Activated T-helper 2 cell treated with anti-CD3 and anti-CD28 coated beads, Interferon-gamma antibody, Interleukin-2, Interleukin-4, amounts not matched to agents 10 μg/mL and 5 μg/mL and 100 μg/mL, durations not matched to agents 14 hours and 24 hours and 36 hours (primary cell): ENCODE results near the gene OSBPL10. TPM values are rescaled to one million over a fixed set of nuclear protein-coding genes. Genes with fewer than 3 reads are reported as not detected.
"Not testable (repeated sequence)": the region's sequence is repeated elsewhere in the genome, so short reads cannot be mapped to it uniquely, and the experiment has no call there.

Experiments used
- DNase-seq: peaks from one replicate; pipeline ENCODE4 v3.0.0; 2021; ENCODE audit warnings: low spot score
- H3K27ac Mint-ChIP-seq: one replicate; pipeline ENCODE4 v1.8.0; 2021; ENCODE audit warnings: mixed read lengths
- H3K27me3 Mint-ChIP-seq: one replicate; pipeline ENCODE4 v1.8.0; 2021; ENCODE audit warnings: low read depth, mixed read lengths
- H3K36me3 Mint-ChIP-seq: one replicate; pipeline ENCODE4 v1.8.0; 2021; ENCODE audit warnings: low read depth, mixed read lengths
- H3K4me1 Mint-ChIP-seq: one replicate; pipeline ENCODE4 v1.8.0; 2021; ENCODE audit warnings: low read depth, mixed read lengths
- H3K4me3 Mint-ChIP-seq: one replicate; pipeline ENCODE4 v1.8.0; 2021; ENCODE audit warnings: low read depth, mild to moderate bottlenecking, moderate library complexity, mixed read lengths
- H3K9me3 Mint-ChIP-seq: one replicate; pipeline ENCODE4 v1.8.0; 2021; ENCODE audit warnings: mixed read lengths
- intact Hi-C: fragments of 100-400 bp; cut with micrococcal nuclease; formaldehyde crosslinking; loops from one replicate; pipeline ENCODE4 v1.15.1; 2023
- total RNA-seq: library from RNA; stranded (reverse); gene quantifications from 2 replicates; pipeline ENCODE4 v1.2.3, GENCODE V29; 2022

OSBPL10 gene
- total RNA-seq, 1 donor from 2014 or later, result 42.5 TPM

DNA sequence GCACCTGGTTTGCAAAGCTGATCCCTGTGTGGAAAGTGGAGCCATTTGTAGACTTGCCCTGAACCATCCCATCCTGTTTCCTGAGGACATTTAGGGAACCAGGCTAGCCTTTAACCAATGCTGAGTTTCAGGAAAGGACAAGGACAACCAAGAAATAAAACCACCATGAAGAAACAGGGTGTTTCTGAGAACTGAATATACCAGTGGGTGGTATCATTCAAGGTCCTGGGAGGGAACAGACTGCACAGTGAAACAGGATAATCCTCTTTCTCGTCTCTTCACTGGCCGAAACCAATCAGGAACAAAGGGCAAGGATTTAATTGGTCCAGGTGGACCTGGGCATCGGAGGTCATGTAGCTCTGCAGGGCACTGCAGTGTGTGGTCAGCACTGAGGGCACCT lies 22.3 kb upstream of the OSBPL10 start:
- H3K4me3 Mint-ChIP-seq, result no peak overlapping the region
- DNase-seq, result no peak
- H3K27me3 Mint-ChIP-seq, result peaks cover 15% of the 10 kb centered on the region
- intact Hi-C loops, result no loop called here
- peaks cover 20% of the 10 kb centered on the region for H3K4me1 Mint-ChIP-seq
- peaks cover 6% of the 10 kb centered on the region for H3K36me3 Mint-ChIP-seq
- H3K27ac Mint-ChIP-seq, result no peak overlapping the region
- H3K9me3 Mint-ChIP-seq, result peaks cover 6% of the 10 kb centered on the region

DNA sequence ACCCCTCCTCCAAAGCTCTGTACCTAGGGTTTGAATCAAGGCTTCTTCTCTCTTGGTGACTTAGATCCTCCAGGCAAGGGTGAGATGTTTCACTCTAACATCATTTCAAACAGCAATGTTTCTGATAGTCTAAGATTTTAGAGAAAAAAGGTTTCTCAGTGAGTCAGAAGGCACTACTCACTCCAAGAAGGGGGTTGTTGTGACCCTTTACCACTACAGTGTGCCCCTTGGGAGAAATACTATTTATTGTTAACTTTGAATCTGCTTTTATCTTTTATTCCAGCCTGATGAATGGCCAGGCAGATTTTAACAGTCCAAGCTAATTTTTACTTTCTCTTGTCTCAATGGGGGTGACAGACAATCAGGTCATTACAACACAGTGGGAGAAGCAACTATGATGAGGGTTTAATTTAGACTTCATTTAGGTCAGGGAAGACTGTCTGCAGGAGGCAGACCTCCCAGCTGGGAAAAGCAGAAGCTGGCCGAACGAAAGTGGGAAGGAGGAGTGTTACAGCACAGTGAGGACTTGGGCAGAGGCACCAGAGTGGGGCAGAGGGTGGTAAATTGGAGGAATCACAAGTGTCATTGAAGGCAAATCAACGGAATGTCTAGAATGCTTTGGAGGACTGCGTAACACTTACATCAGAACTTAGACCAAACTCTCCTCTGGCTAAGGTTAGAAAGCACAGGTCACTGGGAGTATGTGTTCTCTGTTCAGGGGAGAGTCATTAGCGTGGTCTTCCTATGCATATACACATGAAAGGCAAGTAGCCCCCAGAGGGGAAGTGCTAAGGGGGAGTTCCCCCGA lies 21.7 kb upstream of the OSBPL10 start:
- Mint-ChIP-seq H3K4me1 (peaks cover 20% of the 10 kb centered on the region), H3K36me3 (peaks cover 6% of the 10 kb centered on the region), H3K9me3 (peaks cover 6% of the 10 kb centered on the region), H3K4me3 (no peak overlapping the region), H3K27ac (no peak overlapping the region), H3K27me3 (peaks cover 15% of the 10 kb centered on the region)
- DNase-seq, result no peak
- intact Hi-C loops, result no loop called here

DNA sequence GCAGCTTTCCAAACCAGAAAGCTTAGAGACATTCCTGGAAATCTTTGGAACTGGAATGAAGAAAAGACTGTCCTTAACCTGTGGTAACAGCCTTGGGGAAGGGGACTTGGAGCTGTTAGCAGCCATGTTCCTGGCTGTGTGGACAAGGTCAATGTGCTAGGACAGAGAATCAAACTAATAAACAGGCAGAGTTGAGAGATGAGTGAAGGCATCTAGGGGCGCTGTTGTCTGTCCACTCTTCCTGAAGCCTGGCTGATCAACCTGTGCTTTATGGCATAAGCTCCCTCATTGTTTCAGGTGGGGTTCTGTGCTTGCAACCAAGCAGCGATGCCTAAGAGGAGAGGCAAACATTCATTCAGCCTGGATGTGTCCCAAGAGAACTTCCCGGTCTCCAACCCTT lies 19.8 kb upstream of the OSBPL10 start:
- H3K27ac Mint-ChIP-seq, result no peak overlapping the region
- peaks cover 13% of the 10 kb centered on the region for H3K9me3 Mint-ChIP-seq
- peaks cover 25% of the 10 kb centered on the region for H3K4me1 Mint-ChIP-seq
- no peak for DNase-seq
- no peak overlapping the region for H3K4me3 Mint-ChIP-seq
- H3K36me3 Mint-ChIP-seq, result peaks cover 8% of the 10 kb centered on the region
- intact Hi-C loops, result no loop called here
- peaks cover 12% of the 10 kb centered on the region for H3K27me3 Mint-ChIP-seq

DNA sequence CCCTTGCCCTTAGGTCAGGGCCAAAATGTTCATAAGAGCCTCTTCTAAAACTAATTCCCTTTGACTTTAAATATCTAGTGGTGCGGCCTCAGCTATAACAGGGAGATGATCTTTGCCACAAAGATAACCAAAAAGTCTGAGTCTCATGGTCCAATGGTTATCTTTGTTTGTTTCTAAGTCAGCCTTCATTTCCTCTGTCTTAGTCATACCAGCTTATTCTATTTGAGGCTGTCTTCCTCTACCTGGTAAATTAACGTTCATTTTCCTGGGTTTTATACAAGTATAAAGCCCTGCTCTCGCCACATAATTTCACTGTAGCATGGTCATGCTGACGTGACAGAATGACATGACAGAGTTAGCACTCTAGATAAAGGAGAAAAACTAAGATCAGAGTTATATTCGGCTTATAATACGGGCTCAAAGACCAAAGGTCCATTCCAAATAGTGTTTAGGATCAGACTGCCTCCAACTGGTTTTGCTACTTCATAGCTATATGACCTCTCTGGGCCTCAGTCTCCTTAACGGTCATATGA lies 18.9 kb upstream of the OSBPL10 start:
- no peak for DNase-seq
- peaks cover 10% of the 10 kb centered on the region for H3K27me3 Mint-ChIP-seq
- H3K4me3 Mint-ChIP-seq, result no peak overlapping the region
- H3K27ac Mint-ChIP-seq, result no peak overlapping the region
- intact Hi-C loops, result no loop called here
- peaks cover 28% of the 10 kb centered on the region for H3K4me1 Mint-ChIP-seq
- peaks cover 10% of the 10 kb centered on the region for H3K36me3 Mint-ChIP-seq
- peaks cover 20% of the 10 kb centered on the region for H3K9me3 Mint-ChIP-seq

DNA sequence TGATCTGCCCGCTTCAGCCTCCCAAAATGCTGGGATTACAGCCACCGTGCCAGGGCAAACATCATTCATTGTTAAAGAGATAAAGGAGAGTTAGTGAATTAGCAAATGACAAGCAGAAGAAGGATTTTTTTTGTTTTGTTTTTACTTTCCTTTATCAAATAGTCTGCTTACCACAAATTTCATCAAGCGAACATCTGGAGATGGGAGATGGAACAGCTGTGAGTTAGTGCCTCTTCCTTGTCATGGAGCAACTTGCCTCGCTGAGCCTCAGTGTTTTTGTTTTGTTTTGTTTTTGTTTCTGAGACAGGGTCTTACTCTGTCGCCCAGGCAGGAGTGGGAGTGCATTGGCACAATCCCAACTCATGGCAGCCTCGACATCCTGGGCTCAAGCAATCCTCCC lies 16.4 kb upstream of the OSBPL10 start:
- Mint-ChIP-seq H3K9me3 (peaks cover 40% of the 10 kb centered on the region), H3K27me3 (no peaks in the 10 kb centered on the region), H3K4me1 (peaks cover 34% of the 10 kb centered on the region), H3K4me3 (no peak overlapping the region), H3K27ac (no peak overlapping the region), H3K36me3 (peaks cover 24% of the 10 kb centered on the region)
- no peak for DNase-seq
- intact Hi-C loops, result no loop called here

DNA sequence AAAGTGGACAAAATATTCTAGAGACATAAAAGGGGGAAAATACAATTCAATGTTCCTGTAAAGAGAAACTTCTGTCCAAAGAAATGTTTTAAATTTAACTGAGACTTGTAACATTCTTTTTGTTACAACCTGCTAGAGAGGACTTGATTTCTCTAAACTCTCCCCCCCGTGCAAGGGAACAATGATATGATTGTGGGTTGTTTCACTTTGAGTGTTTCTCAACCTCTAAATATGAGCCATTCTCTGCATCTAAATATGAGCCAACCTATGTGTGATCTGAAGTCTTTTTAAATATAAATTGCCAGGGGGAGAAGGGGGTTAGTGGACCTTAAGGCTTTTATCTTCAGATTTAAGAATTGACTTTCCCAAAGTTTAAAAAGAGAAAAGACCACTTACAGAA lies 15.1 kb upstream of the OSBPL10 start:
- DNase-seq, result no peak
- Mint-ChIP-seq H3K9me3 (peaks cover 43% of the 10 kb centered on the region), H3K36me3 (peaks cover 24% of the 10 kb centered on the region), H3K4me3 (no peak overlapping the region), H3K27me3 (no peaks in the 10 kb centered on the region), H3K4me1 (peaks cover 34% of the 10 kb centered on the region), H3K27ac (peak overlapping the region; percentile 42)
- intact Hi-C loops, result loop anchor here (1.0 kb wide), 1 partner anchor 17 kb away; no protein-coding TSS in a partner anchor

DNA sequence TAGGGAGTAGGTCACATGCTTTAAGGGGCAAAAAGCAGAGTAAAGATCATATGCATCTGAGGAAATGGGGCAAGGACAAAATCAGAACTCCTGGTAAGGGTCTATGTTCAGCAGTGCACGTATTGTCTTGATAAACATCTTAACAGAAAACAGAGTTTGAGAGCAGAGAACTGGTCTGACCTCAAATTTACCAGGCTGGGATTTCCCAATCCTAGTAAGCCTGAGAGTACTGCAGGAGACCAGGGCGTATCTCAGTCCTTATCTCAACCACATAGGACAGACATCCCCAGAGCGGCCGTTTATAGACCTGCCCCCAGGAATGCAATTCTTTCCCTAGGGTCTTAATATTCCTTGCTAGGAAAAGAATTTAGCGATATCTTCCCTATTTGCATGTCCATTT lies 14.0 kb upstream of the OSBPL10 start:
- H3K4me3 Mint-ChIP-seq, intact Hi-C loops, DNase-seq, H3K27me3 Mint-ChIP-seq, H3K27ac Mint-ChIP-seq: not testable (repeated sequence)
- H3K36me3 Mint-ChIP-seq, result peaks cover 24% of the 10 kb centered on the region
- peaks cover 43% of the 10 kb centered on the region for H3K9me3 Mint-ChIP-seq
- H3K4me1 Mint-ChIP-seq, result peaks cover 27% of the 10 kb centered on the region

DNA sequence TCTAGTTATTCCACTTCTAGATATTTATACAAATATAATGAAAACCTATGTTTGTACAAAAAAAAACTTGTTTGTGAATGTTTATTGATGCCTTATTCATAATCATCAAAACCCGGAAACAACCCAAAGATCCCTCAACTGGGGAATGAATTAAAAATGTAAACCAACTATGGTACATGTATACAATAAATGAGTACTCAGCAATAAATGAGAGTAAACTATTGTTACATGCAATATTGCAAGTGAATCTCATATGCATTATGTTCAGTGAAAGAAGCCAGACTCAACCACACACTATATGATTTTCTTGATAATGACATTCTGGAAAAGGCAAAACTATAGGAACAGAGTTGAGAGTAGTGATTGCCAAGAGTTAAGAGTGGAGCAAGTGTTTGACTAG lies 12.8 kb upstream of the OSBPL10 start:
- no peak for DNase-seq
- Mint-ChIP-seq H3K4me3 (no peak overlapping the region), H3K4me1 (peaks cover 20% of the 10 kb centered on the region), H3K27me3 (no peaks in the 10 kb centered on the region), H3K9me3 (peaks cover 41% of the 10 kb centered on the region), H3K27ac (no peak overlapping the region), H3K36me3 (peaks cover 22% of the 10 kb centered on the region)
- intact Hi-C loops, result no loop called here

DNA sequence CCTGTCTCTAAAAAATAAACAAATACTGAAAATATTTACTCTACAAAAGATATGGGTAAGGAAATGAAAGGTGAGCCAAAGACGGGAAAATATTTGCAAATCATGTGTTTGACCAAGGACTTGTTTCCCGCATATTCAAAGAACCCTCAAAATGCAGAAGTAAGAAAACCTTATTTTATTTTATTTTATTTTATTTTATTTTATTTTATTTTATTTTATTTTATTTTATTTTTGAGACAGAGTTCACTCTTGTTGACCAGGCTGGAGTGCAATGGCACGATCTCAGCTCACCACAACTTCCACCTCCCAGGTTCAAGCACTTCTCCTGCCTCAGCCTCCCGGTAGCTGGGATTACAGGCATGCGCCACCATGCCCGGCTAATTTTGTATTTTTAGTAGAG lies 11.9 kb upstream of the OSBPL10 start:
- H3K4me3 Mint-ChIP-seq, H3K27ac Mint-ChIP-seq, intact Hi-C loops, DNase-seq, H3K27me3 Mint-ChIP-seq: not testable (repeated sequence)
- peaks cover 21% of the 10 kb centered on the region for H3K36me3 Mint-ChIP-seq
- H3K9me3 Mint-ChIP-seq, result peaks cover 37% of the 10 kb centered on the region
- H3K4me1 Mint-ChIP-seq, result peaks cover 16% of the 10 kb centered on the region

DNA sequence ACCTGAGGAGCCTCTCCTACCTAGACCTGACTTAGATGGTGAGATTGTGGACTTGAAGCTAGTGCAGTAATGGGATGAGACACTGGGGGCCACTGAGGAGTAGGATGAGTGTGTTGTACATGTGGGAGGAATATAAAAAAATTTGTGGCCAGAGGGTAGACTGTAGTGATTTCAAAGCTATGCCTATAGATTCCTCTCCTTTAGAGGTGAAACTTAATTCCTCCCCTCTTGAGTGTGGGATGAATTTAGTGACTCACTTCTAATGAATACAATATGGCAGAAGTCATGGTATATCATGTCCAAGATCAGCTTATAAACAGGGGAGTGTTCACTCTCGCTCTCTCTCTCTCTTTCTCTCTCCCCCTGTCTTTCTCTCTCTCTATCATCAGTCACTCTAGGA lies 7.2 kb upstream of the OSBPL10 start:
- H3K27ac Mint-ChIP-seq, result no peak overlapping the region
- H3K4me3 Mint-ChIP-seq, result no peak overlapping the region
- H3K27me3 Mint-ChIP-seq, result peaks cover 2% of the 10 kb centered on the region
- peaks cover 3% of the 10 kb centered on the region for H3K36me3 Mint-ChIP-seq
- DNase-seq, result no peak
- intact Hi-C loops, result loop anchor here (10.0 kb wide), 1 partner anchor 127 kb away; no protein-coding TSS in a partner anchor
- H3K9me3 Mint-ChIP-seq, result peaks cover 14% of the 10 kb centered on the region
- H3K4me1 Mint-ChIP-seq, result no peaks in the 10 kb centered on the region

DNA sequence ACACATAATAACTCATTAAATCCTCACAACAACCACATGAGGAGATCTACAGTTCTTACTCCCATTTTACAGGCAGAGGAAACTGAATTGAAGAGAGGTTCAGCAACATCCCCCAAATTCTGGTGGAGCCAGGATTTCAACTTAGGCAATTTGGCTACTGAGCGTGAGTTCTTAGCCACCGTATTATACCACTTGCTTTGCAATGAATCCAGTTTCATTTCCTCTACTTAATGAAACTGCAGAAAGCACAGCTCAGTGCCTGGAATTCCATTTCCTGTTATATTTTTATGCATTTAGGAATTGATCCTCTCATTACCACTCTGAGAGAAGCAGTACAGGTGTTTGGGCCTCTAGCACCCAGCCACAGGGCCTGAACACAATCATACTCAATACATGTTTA lies 4.8 kb upstream of the OSBPL10 start:
- Mint-ChIP-seq H3K36me3 (peaks cover 3% of the 10 kb centered on the region), H3K9me3 (peaks cover 7% of the 10 kb centered on the region), H3K4me3 (no peak overlapping the region), H3K27ac (no peak overlapping the region), H3K4me1 (peaks cover 6% of the 10 kb centered on the region), H3K27me3 (peaks cover 20% of the 10 kb centered on the region)
- no peak for DNase-seq
- intact Hi-C loops, result loop anchor here (10.0 kb wide), 1 partner anchor 129 kb away; no protein-coding TSS in a partner anchor

DNA sequence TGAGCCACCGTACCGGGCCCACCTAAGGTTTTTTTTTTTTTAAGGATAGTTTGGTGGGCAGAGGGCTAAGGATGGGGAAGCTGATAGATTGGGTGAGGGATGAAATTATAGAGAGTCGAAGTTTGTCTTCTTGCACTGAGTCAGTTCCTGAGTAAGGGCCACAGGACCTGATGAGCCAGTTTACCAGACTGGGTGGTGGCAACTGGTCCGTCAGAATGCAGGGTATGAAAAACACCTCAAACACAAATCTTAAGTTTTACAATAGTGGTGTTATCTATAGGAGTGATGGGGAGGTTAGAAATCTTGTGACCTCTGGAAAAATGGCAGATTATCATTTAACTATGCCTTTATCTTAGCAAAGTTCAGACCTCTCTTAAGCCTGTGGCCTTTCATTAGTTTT lies 3.3 kb upstream of the OSBPL10 start:
- intact Hi-C loops, result loop anchor here (10.0 kb wide), 1 partner anchor 130 kb away; no protein-coding TSS in a partner anchor
- Mint-ChIP-seq H3K4me1 (peaks cover 11% of the 10 kb centered on the region), H3K36me3 (peaks cover 7% of the 10 kb centered on the region)

DNA sequence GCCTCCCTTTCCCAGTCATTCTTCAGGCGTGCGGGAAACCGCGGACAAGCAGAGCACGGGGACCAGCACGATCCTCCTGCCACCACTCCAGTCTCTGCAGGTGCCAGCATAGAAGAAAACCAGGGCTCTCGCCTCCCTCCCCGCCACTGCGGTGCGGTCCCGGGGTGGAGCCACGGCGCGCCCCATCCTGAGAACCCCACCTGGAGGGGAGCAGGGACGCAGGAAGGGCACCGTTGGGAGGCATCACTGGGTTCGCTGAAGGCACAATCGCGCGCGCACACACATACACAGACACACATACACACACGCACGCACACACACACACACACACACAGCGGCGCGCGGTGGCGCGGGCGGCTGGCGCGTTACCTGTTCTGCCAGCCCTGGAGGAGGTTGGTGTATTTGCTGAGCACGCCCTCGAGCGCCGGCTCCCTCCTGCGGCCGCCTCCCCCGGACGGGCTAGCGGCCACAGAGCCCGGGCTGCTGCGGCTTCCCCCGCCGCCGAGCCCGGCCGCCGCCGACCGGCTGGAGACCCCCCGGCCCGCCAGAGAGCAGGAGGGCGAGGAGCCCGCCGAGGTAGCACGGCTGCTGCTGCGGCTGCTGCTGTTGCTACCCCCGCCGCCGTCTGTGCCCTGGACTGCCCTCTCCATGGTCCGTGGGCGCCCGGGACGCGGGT lies 394 bp downstream of the OSBPL10 start:
- intact Hi-C loops, result loop anchor here (10.0 kb wide), 1 partner anchor 134 kb away; no protein-coding TSS in a partner anchor
- Mint-ChIP-seq H3K9me3 (no peaks in the 10 kb centered on the region), H3K4me3 (peak overlapping the region; percentile 80), H3K36me3 (peaks cover 29% of the 10 kb centered on the region), H3K4me1 (peaks cover 21% of the 10 kb centered on the region), H3K27ac (peak overlapping the region; percentile 15), H3K27me3 (peaks cover 38% of the 10 kb centered on the region)
- DNase-seq, result peak; percentile 36

More for the DNA sequence above, 3.3 kb upstream of the OSBPL10 start:
- Mint-ChIP-seq H3K27ac (no peak overlapping the region), H3K4me3 (no peak overlapping the region), H3K27me3 (peaks cover 24% of the 10 kb centered on the region), H3K9me3 (peaks cover 7% of the 10 kb centered on the region)
- DNase-seq, result no peak
